Airway epithelial cell (primary cell): ENCODE results near the gene FBXW8. TPM values are rescaled to one million over a fixed set of nuclear protein-coding genes. Genes with fewer than 3 reads are reported as not detected.

Experiments
- total RNA-seq: library from RNA; depleted of rRNA; stranded (reverse); fragments of >200 nt; gene quantifications from 2 replicates; pipeline ENCODE4 v1.2.3, GENCODE V29; 2015

Gene FBXW8
- total RNA-seq = 10.0 and 11.1 TPM in 2 replicates

GRCh38 chr12:116910645-116911451 is at the start of gene FBXW8:
Gene FBXW8 (plus strand): TSS chr12:116910950. CDS start chr12:116911038, 88 bp downstream.

GRCh38 chr12:116881325-116881876 is 29.3 kb upstream of the FBXW8 start, which contains the start of gene HRK:
Gene HRK (minus strand): TSS chr12:116881441. CDS start chr12:116881307, 134 bp downstream.

Other genes with a start within 250 kb of the FBXW8 start
- gene SPRING1, start 172.9 kb upstream of the FBXW8 start, total RNA-seq = 17.9 and 23.8 TPM in 2 replicates
- 0.14 and 1.1 TPM in 2 replicates for gene RNFT2, start 172.6 kb upstream of the FBXW8 start, total RNA-seq
- not detected in 2 replicates for gene HRK, start 29.5 kb upstream of the FBXW8 start, total RNA-seq
- not detected in 2 replicates for gene TESC, start 188.5 kb downstream of the FBXW8 start, total RNA-seq